ENCODE measurements around the gene LGI4.

LGI4 gene

DNA sequence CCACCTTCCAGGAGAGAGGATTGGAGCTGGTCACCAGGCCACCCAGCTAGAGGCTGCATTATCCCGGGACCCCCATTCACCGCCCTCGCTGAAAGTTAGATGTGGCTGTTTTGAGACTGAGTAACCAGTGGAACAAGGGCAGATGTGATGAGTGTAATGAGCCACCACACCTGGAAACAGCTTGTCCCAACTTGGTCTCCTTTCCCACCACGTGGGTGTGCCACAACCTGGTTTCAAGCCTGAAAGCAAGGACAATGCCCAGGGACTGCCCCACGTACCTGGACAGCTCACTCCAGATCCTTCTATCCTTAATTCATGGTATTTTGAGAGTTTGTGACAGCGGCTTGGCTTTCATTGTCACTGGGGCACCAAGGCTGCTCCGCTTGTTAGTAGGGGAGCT lies 7.0 kb downstream of the LGI4 start:
- DNase-seq, result no peak
- in situ Hi-C loops (cut with MboI; ENCODE audit: low pct_unique_long_range_greater_than_20kb, low sequenced_read_pairs), result no loop called here

DNA sequence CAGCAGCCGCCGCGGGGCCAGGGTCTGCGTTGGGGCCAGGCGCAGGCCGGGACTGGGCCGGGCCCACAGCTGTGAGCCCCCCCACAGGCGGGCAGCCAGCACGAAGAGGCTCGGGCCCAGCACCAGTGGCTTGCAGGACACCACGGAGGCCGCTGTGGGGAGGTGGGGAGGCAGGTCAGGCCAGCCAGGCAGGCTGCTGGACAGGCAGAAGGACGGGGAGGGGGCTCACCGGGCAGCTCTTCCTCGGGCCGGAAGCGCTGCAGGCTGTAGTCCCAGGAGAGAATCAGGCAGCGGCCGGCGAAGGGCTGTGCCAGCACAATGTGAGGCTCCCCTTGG lies 8.3 kb downstream of the LGI4 start:
- no peak for DNase-seq
- in situ Hi-C loops (cut with MboI; ENCODE audit: low pct_unique_long_range_greater_than_20kb, low sequenced_read_pairs), result no loop called here

- in situ Hi-C loops (cut with MboI; ENCODE audit: low pct_unique_long_range_greater_than_20kb, low sequenced_read_pairs), result no loop called here
- no peak for DNase-seq
These were observed 8.9 kb downstream of the LGI4 start for GRCh38 chr19:35125749-35126623.

- in situ Hi-C loops (cut with MboI; ENCODE audit: low pct_unique_long_range_greater_than_20kb, low sequenced_read_pairs), result no loop called here
These were observed 9.6 kb downstream of the LGI4 start for GRCh38 chr19:35125270-35125717.

DNA sequence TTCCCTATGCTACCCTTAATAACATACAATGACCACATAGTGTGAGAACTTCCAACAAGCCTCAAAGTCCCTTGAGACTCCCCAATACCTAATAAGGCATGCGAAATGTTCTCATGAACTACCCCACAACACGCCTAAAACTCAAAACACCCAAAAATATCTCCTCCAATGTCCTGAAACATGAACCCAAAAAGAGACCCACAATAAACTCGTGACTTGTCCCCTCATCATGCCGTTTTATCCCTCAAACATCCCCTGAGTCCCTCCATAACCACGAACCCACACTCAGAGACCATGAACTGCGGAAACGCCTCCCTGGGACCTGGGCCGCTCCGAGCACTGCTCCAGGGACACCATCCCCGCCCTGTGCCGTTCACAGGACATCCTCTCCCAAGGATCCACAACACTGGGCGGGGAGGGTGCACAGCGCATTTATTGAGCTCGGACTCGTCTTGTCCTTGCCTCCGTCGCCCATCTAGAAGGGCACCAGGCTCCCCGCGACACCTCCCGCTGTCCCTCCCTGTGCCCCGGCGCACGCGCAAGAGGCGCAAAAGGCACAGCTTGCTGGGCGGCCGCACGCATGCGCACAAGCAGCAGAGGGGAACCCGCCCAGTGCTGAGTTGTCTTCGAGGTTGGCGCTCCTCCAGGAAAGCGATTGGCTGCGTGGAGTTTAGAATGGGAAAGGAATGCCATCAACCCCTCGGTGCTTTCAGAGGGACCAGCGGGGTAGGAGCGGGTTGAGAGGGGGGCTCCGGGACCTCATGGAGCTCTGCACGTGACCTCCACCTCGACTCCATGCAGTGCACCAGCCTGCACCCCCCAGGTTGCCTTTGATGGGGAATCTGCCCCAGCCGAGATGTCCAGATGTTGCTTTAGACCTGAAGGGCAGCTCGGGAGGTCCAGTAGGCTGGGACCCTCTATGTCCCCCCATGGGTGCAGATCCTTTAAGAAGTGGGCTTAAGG lies 10.5 kb downstream of the LGI4 start:
- in situ Hi-C loops (cut with MboI; ENCODE audit: low pct_unique_long_range_greater_than_20kb, low sequenced_read_pairs), result no loop called here
- DNase-seq, result no peak

More at GRCh38 chr19:35125270-35125717, 9.6 kb downstream of the LGI4 start:
- no peak for DNase-seq

- DNase-seq, result no peak
- in situ Hi-C loops (cut with MboI; ENCODE audit: low pct_unique_long_range_greater_than_20kb, low sequenced_read_pairs), result no loop called here
These were observed 11.3 kb downstream of the LGI4 start for GRCh38 chr19:35123573-35123972.

DNA sequence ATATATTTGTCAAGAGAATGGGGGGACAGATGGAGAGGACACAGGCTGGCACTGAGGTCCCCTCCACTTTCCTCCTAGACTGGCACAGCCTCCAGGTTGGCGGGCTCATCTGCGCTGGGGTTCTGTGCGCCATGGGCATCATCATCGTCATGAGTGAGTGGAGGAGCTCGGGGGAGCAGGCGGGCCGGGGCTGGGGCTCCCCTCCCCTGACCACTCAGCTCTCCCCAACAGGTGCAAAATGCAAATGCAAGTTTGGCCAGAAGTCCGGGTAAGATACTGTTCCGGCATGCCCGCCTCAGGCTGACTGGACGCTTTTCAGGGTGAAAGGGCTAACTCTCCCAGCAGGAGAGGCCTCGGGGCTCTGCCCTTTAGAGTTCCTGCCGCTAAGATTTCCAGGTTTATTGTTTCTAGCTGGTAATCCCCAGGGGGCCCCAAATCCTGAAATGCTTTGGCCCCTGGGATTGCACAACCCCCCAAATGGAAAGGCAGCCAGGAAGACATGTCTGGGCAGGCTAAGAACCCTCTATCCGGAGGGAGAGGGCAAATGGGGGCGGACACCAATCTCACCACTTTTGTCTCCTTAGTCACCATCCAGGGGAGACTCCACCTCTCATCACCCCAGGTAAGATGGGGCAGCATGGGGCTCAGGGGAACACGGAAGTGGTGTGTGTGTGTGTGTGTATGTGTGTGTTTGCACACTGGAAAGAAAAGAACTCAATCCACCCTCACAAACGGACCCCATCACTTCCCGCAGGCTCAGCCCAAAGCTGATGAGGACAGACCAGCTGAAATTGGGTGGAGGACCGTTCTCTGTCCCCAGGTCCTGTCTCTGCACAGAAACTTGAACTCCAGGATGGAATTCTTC lies 11.9 kb downstream of the LGI4 start:
- in situ Hi-C loops (cut with MboI; ENCODE audit: low pct_unique_long_range_greater_than_20kb, low sequenced_read_pairs), result no loop called here
- DNase-seq, result no peak

- in situ Hi-C loops (cut with MboI; ENCODE audit: low pct_unique_long_range_greater_than_20kb, low sequenced_read_pairs), result no loop called here
- DNase-seq, result no peak
These were observed 14.0 kb downstream of the LGI4 start for GRCh38 chr19:35120898-35121297.

DNA sequence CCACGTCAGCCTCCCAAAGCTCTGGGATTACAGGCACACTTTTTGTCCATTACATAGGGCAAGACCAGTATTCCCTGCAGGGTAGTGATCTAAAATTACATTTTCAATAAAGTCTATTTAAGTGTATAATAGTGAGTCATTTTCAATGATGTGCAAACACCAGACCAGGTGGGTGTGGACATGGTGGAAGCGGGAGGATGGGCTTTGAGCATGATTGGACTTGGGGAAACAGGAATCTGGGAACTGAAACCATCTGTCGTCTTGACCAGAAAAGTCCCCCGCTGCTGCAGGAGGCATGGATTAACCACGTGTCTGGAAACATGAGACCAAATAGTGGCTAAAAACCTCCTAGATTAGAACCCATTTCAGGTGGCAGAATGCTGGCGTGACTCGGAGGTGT lies 14.4 kb downstream of the LGI4 start:
- in situ Hi-C loops (cut with MboI; ENCODE audit: low pct_unique_long_range_greater_than_20kb, low sequenced_read_pairs), result no loop called here
- DNase-seq, result no peak

DNA sequence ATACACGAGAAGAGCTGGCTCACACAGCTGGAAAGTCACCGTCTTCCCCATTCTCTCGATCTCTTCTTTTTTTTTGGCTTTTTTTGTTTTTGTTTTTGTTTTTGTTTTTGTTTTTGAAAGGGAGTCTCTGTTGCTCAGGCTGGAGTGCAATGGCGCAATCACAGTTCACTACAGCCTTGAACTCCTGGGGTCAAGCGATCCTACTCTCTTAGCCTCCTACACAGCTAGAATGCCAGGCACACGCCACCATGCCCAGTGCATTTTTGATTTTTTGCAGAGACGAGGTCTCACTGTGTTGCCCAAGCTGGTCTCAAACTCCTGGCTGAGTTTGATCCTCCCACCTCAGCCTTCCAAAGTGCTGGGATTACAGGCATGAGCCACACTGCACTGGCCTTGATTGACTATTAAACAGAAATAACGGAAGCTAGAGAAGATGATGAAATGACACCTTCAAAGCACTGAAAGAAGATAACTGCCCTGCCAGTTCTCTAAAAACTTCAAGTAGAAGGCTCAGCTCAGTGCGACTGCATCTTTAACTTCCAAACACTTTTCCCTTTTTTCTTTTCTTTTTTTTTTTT lies 15.2 kb downstream of the LGI4 start:
- DNase-seq, result no peak

DNA sequence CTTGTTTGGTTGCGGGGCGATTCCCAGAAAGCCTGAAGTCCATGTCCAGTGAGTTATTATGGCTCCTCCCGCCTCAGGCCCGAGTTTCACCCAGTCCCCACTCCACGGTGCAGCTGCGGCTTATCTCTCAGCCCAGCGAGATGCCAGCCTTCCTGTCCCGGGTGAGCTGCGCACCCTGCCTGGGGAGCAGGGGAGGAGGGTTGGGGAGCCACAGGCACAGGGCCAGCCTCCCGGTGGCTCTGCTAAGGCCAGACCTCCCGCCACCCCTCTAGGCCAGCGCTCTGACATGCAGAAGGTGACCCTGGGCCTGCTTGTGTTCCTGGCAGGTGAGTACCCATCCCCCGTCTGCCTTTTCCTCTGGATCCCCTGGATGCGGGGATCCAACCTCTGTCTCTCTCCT lies 15.8 kb downstream of the LGI4 start:
- in situ Hi-C loops (cut with MboI; ENCODE audit: low pct_unique_long_range_greater_than_20kb, low sequenced_read_pairs), result no loop called here
- no peak for DNase-seq

More for the DNA sequence above, 15.2 kb downstream of the LGI4 start:
- in situ Hi-C loops (cut with MboI; ENCODE audit: low pct_unique_long_range_greater_than_20kb, low sequenced_read_pairs), result no loop called here

DNA sequence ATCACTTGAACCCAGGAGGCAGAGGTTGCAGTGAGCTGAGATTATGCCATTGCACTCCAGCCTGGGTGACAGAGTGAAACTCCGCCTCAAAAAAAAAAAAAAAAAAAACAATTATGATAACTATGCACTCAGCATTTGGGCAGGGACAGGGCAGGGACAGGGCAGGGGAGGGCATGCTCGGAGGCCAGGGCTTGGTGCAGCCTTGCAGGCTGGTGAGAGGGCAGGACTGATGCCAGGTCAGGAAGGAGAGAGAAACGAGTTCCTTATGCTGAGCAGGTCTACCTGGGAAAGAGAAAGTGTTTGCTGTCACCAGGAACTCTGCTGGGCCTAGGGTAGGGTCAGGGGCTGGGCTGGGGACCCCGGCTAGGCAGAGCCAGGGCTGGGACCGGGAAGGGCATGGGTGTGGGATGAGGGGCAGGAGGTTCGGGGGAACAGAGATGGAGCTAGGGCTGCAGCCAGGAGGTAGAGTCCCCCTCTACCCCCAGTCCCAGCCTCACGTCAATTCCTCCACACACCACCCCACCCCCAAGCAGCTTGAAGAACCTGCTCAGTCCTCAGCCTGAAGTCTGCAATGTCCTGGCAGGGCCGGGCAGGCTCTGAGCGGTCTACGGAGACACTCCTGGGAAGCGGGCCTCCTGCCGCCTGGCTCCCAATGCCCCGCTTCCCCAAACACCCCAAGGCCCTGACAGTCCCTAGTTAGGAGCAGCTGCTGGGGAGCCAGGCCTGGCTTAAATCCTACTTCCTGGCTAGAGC lies 16.4 kb downstream of the LGI4 start:
- in situ Hi-C loops (cut with MboI; ENCODE audit: low pct_unique_long_range_greater_than_20kb, low sequenced_read_pairs), result no loop called here
- DNase-seq, result no peak

- in situ Hi-C loops (cut with MboI; ENCODE audit: low pct_unique_long_range_greater_than_20kb, low sequenced_read_pairs), result no loop called here
- DNase-seq, result no peak
These were observed 17.1 kb downstream of the LGI4 start for GRCh38 chr19:35117799-35118198.

- DNase-seq, result no peak
- in situ Hi-C loops (cut with MboI; ENCODE audit: low pct_unique_long_range_greater_than_20kb, low sequenced_read_pairs), result no loop called here
These were observed 17.7 kb downstream of the LGI4 start for GRCh38 chr19:35117116-35117515.

DNA sequence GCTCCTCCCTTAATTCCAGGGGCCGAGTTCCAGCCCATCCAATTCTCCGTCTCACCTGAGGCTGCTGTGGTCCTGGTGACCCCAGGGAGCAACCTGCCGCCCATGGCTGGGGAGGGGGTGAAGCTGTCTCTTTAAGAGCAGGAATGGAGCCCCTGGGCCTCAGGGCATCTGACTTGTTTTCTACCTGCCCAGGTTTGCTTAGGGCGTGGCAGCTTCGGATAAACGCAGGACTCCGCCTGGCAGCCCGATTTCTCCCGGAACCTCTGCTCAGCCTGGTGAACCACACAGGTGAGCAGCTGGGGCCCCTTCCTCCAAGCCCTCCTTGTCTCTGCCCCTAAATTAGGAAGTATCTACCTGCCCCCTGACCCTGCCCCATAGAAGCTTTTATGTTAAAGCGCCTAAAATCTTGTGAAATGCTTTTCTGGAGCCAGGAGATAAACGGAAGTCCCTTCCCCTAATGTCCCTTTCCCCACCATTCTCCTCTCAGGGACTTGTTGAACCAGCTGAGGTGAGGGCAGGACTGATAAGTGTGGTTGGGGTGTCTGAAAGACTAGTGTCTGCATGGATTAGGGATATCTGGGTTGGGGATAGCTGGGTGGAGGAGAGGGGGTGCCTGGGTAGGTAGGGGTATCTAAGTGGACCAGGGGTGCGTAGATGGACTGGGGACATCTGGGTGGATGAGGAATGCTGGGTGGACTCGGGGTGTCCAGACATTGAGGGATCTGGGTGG lies 18.6 kb downstream of the LGI4 start:
- in situ Hi-C loops (cut with MboI; ENCODE audit: low pct_unique_long_range_greater_than_20kb, low sequenced_read_pairs), result no loop called here
- no peak for DNase-seq

GRCh38 chr19:35115177-35115951 lies 19.5 kb downstream of the LGI4 start, which contains the start of gene FXYD3:
Gene FXYD3 (plus strand): TSS chr19:35115823. CDS start chr19:35119377, 3,554 bp downstream.
- no peak for DNase-seq
- in situ Hi-C loops (cut with MboI; ENCODE audit: low pct_unique_long_range_greater_than_20kb, low sequenced_read_pairs), result no loop called here
